H54 (cell line): Measurements from ENCODE around the gene SERPINA1.

Experiments
- DNase-seq: peaks from one replicate; pipeline ENCODE4 v3.0.0; 2011; ENCODE audit warnings: low spot score, mixed read lengths; ENCODE audit not compliant: insufficient read length
- FAIRE-seq: peaks from 3 replicates; lab custom pipeline; 2011; peaks lifted over from hg19 to GRCh38; lab: Jason Lieb, UNC
- POLR2A ChIP-seq: IDR thresholded peaks from 2 replicates; pipeline ENCODE4 v1.6.1; 2011; ENCODE audit warnings: low read depth, mild to moderate bottlenecking, low read length

The SERPINA1 gene

DNA sequence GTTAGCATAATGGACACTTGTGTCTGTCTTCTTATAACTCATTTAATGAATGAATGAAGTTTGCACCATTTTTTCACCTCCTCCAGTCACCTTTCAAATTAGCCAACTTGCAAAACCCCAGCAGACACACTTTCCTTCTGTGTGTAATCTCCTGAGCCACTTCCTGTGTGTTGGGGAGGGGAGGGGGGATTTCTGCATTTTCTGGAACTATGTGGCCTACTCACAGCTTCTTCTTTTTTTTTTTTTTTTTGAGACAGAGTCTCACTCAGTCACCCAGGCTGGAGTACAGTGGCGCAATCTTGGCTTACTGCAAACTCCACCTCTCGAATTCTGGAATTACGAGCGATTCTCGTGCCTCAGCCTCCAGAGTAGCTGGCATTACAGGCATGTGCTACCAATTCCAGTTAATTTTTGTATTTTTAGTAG lies 4.1 kb upstream of the SERPINA1 start:
- no peak for DNase-seq
- TF ChIP-seq POLR2A: no peak
- no peak for FAIRE-seq

DNA sequence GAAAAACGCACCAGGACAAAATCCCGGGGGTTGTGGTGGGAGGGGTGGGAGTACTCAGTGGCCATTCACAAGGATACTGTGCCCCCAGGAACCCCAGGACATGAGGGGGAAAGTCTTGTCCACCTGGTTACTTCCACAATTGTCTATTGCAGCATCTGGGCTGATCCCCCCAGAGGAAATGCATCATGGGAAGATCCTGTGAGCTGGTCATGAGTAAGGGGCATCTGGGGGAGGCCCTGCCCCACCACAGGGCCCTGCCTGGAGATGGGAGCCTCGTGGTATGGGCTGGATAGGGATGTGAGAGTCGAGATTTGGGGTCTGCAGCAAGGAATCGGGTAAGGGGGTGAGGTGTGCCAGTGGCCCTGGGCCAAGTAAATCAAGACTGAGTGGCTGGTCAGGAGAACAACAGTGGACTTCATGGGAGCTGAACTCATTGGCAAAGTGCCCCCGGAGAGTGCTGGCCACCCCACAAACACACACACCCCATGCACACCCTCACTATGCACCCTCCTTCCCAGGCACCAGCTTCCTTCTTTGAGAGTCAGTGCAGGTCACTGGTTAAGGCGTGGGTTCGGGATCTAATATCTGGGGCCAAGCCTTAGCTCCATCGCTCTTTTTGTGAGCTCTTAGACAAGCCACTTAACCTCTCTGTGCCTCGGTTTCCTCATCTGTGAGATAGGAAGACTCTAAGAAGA lies 3.0 kb upstream of the SERPINA1 start:
- FAIRE-seq: no peak
- no peak for TF ChIP-seq POLR2A
- DNase-seq: no peak

DNA sequence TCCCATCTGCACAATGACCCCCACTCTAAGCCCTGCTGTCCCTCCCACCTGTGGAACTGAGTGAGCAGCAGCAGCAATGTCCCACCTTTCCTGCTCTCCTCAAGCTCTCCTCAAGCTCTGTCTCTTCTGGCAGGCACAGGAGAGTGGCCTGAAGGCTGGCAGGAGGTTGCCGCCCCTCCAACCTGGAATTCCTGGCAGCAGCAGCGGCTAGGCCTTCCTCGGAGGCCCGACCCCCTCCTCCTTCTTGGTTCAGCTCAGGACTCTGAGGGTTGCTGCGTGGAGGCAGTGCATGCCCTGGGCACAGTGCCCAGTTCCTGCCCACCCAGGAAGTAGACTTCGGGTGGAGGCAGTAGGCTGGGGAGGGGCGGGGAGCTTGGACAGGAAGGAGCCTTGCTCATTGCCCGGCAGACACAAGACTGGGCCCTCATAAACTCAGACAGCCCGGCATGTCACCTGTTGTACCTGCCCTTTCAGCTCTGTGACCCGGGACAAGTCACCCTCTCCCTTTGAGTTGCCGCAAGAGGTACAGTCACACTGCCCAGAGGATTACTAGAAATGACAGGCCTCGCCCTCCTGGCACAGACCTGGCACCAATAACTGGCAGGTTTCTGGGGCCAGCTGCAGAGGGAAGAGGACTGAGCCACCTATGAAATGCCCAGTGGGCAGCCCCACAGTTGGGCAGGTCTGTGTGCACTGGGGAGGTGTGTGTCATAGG lies 2.1 kb upstream of the SERPINA1 start:
- DNase-seq: no peak
- FAIRE-seq: no peak
- TF ChIP-seq POLR2A: no peak

DNA sequence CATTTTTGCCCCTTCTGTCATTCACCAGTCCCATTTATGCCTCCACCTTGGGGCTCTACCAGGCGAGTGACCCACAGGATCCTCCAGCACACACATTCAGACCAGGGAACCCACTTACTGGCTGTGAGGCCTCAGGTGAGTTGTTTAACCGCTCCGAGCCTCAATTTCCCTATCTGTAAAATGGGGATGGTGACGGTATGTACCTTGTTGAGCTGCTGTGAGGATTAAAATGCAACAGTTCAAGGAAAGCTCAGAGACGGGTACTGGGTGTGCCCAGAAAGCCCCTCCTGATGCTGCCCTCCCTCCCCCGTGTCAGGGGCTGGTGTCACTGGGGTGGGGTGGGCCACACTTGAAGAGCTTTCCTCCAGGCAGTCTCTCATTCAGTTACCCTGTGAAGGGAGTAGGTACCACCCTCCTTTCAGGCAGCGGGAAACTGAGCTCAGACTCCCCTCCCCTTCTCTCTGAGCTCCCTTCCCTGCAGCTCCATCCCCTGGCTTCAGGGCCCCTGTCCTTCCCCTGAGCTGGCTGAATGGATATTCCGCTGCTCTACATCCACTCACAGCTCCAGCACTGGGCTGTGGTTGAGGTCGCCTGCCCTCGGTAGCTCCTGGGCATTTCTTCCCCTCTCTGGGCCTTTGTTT lies 1.4 kb upstream of the SERPINA1 start:
- FAIRE-seq (no peak), DNase-seq (no peak)
- no peak for TF ChIP-seq POLR2A

DNA sequence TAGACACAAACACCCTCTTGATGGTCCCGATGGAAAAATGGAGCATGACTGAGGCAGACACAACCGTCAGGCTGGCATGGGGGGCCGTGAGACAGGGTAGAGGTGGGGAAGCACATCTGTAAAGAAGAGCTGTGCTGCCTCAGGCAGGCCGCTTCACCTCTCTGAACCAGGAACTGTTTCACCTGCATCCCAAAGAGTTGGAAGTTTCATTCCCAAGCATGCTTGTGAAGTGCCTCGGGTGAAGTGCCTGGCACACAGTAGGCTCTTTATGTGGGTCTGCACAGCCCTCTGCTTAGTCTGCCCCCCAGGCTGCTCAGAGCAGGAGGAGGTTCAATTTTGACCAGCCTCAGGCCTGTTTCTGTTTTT lies 685 bp upstream of the SERPINA1 start:
- no peak for DNase-seq
- FAIRE-seq: no peak
- no peak for TF ChIP-seq POLR2A

DNA sequence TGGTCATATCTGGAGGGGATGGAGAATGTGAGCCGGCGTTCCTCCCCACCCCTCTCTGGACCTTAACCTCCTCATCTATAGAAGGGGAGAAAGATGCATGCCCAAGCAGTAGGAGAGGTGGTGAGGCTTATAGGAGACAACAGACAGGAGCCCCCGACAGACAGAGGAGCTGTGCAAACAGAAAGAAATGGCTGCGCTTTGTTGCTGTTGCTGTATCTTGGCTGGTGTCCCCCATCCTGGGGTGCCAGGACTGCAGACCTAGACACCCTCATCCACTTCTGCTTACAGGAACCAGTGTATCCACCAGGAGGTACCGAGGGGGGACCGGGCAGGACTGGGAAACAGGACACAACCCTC lies 397 bp downstream of the SERPINA1 start:
- DNase-seq (no peak), FAIRE-seq (no peak)
- TF ChIP-seq POLR2A: no peak

DNA sequence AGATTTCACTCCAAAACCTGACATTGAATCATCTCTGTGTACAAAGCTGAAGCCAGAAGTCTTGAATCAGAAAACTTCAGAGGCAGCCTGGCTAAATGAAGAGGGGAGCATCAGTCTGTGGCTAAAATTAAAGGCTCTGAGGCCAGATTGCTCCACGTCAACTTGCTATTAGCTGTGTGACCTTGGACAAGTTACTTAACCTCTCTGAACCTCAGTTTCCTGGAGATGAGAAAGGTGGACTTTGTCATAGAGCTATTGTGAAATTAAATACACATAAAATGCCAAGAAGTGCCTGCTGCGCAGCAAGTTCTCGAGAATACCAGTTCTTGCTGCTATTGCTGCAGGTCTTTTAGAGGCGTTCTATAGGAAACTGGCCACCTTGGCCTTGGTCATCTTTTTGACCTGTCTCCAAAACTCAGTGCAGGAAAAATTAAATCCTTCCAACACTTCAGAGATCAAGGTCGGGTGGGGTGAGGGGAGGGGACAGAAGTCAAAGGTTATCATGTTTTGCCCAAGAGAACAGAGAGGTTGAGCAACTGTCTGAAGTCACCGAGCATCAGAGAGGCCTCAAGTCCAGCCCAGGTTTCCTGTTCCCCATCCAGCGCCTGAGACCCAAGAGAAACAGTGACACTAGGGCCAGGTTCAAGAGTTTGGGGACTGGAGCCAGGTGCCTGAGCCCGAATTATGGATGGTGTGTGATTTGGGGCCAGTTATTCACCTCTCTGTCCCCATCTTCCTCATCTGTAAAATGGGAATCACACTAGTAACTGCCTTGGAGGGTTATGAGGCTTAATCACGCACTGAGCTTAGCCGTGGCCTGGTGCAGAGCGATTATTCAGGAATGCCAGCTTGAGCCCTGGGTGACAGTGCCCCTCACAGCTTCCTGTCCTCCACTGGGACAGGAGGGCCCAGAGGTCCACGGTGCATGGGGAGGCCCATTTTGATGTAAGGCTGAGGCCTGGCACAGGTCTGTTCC lies 1.1 kb downstream of the SERPINA1 start:
- no peak for TF ChIP-seq POLR2A
- FAIRE-seq: no peak
- DNase-seq: no peak

DNA sequence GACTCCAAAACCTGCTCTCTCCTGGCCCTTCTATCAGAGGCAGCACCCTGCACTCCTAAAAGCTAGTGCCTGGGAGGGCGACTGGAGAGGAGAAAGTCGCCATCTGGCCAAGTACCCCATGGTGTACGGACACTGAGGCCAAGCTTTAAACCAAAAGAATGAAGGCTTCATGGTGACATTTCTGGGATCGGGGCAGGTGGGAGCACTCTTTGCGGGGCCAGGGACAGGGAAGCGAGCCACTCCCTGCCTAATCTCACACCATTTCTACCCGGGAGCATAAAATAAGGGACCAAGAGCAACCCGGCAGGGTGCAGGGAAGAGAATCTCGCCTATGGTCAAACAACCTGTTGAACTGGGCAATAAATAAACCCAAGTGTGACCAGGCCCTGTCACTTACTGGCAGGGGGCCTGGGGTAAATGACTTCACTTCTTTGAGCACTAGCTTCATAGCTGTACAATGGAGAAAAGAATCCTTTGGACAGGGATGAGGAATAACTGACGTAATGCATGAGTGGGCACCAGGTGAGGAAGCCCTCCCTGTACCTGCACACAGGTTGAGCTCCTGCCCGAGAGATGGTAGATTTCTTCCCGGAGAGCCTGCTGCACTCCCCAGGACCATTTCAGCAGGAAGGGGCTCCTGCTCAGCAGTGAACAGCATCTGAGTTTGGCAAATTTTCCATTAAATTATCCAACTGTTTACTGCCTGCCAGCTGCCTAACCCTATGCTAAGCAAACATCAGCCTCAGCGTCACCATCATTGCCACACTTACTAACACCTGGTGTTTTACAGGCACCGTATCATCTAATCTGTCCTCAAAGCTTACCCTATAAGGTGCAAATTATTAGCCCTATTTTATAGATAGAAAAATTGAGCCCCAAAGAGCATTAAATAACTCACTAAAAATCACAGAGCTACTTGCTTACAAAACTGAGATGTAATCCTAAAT lies 2.0 kb downstream of the SERPINA1 start:
- DNase-seq: no peak
- no peak for FAIRE-seq
- no peak for TF ChIP-seq POLR2A

DNA sequence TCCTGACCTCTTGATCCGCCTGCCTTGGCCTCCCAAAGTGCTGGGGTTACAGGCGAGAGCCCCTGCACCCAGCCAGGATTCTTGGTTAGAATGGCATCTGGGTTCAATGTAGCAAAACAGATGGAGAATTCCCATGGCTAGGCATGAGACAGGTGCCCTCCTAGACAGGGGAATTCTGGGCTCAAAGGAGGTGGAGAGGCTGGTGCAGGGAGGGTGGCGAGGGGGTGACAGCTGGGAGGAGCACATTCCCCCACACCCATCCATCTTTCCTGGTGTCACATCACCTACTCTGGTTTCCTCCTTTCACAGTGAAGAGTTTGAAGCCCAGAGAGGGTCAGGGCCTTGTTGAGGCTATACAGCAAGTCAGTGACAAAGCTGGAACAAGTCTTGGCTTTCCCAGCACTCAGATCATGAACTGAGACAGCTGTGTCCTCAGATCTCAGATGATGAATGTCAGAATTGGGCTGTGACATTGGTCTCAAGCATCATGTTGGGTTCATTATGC lies 2.8 kb downstream of the SERPINA1 start:
- DNase-seq: no peak
- no peak for TF ChIP-seq POLR2A
- FAIRE-seq: no peak

DNA sequence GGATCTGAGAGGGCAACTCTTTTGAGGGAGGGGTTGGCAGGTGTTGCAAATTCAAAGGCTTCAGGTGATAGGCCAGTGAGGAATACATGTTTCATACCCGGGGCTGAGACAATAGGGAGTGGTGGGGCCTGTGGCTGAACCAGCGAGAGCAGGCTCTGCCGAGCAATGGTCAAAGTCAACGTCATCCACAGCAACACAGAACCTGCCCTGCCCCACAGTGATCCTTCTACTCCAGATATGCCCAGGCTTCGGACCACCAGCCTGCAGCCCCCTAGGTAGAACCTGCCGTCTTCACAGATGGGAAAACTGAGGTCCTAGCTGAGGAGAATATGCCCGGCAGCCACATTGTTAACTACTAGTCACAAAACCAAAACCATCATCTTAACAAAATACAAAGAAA lies 4.1 kb downstream of the SERPINA1 start:
- FAIRE-seq (no peak), DNase-seq (no peak)
- no peak for TF ChIP-seq POLR2A

DNA sequence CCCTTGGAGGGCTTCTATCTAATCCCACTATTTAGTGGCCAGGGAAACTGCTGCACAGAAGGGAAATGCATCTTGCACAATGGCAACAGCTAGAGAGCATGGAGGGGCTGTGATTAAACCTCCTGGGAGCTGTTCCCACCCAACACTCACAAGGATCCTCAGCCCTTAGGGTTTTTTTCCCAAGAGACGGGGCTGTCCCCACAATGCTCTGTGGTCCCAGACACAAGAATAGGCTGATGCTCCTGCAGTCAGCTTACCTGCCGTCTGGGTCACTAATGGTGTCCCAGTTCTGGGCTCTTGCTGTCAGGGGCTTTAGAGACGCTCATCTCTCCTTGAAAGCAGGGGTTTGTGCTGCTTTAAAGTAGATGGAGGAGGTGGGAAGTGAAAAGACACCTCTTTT lies 4.6 kb downstream of the SERPINA1 start:
- FAIRE-seq: no peak
- TF ChIP-seq POLR2A: no peak
- DNase-seq: no peak
